ENCODE data around the gene SAE1.

SAE1 gene

GRCh38 chr19:47221080-47221841 is 90.6 kb downstream of the SAE1 start:
- no peak for ATAC-seq
- DNase-seq: no peak

- no peak for DNase-seq
- ATAC-seq: no peak
These were observed 91.3 kb downstream of the SAE1 start for GRCh38 chr19:47221890-47222289.

- peak; percentile 88 for DNase-seq
- ATAC-seq: peak; percentile 76
These were observed 95.3 kb downstream of the SAE1 start for GRCh38 chr19:47225746-47226425.

GRCh38 chr19:47226426-47227351 is 96.1 kb downstream of the SAE1 start:
- DNase-seq (peak; percentile 75), ATAC-seq (no peak)

- peak; percentile 76 for DNase-seq
- no peak for ATAC-seq
These were observed 96.9 kb downstream of the SAE1 start for GRCh38 chr19:47227352-47228167.

- ATAC-seq: no peak
- peak; percentile 56 for DNase-seq
These were observed 97.7 kb downstream of the SAE1 start for GRCh38 chr19:47228168-47228936.

GRCh38 chr19:47228937-47229675 is 98.5 kb downstream of the SAE1 start:
- ATAC-seq (no peak), DNase-seq (no peak)

GRCh38 chr19:47229676-47230053 is 99.0 kb downstream of the SAE1 start:
- no peak for ATAC-seq
- no peak for DNase-seq

GRCh38 chr19:47230054-47230920 is 99.7 kb downstream of the SAE1 start:
- peak; percentile 5 for ATAC-seq
- peak; percentile 88 for DNase-seq

- DNase-seq: no peak
- no peak for ATAC-seq
These were observed 100.2 kb downstream of the SAE1 start, which contains the start of gene BBC3 for GRCh38 chr19:47230921-47231214. Gene BBC3, minus strand, starts transcription at chr19:47231199. Its CDS starts 2,768 bp downstream, at chr19:47228431.

- peak; percentile 93 for DNase-seq
- ATAC-seq: peak; percentile 58
These were observed 100.8 kb downstream of the SAE1 start for GRCh38 chr19:47231215-47232054.

- ATAC-seq: peak; percentile 16
These were observed 102.0 kb downstream of the SAE1 start for GRCh38 chr19:47232422-47233211.

GRCh38 chr19:47236072-47236675 is 105.5 kb downstream of the SAE1 start:
- no peak for ATAC-seq
- DNase-seq: no peak

More at GRCh38 chr19:47232422-47233211, 102.0 kb downstream of the SAE1 start:
- DNase-seq: no peak

GRCh38 chr19:47239152-47239551 is 108.5 kb downstream of the SAE1 start:
- ATAC-seq: no peak
- no peak for DNase-seq

- ATAC-seq: no peak
- DNase-seq: peak; percentile 61
These were observed 109.1 kb downstream of the SAE1 start for GRCh38 chr19:47239610-47240296.

- no peak for DNase-seq
- ATAC-seq: no peak
These were observed 109.9 kb downstream of the SAE1 start for GRCh38 chr19:47240556-47240955.
